ENCODE measurements around the gene AMDHD2.
A peak's percentile ranks its signal among the peaks of the same experiment; 100 is the strongest.

The AMDHD2 gene

DNA sequence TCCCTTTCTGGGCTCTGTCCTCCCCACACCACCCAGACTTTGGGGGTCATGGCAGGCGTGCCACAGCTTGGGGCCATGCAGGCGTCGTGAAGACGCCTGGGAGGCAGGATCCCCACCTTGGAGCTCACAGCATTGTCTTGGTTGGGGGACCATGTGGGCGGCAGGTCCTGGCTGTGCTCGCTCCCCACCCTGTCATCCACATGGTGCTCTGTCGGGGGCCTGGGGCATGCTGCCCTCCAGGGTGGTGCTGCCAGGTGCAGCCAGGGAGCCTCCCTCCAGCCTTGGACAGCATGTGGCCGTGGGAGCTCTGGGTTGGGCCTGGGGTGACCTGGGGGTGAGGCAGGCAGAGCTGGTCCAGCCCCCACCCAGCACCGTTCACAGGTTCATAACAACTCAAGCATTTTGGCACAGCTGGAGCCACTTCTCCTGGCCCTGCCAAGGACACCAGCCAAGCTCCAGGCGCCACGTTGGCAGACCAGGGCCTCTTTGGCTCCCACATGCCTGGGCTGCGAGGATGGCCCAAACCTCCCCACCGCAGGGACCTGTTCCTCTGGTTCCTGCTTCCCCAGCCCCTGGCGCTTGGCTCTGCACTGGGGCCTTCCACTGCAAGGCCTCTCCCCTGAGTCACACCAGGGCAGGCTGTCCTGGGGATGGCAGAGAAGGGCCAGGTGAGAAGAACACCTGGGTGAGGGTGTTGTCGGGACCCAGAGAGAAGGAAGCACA, 21.5 kb upstream of the AMDHD2 start:
- Histone ChIP-seq H3K36me3 (ENCODE audit: control insufficient read depth in 4 of 4, insufficient read depth in 4 of 4, low read length in 3 of 4) (peaks cover 0 to 57% (median 33%) of the 10 kb centered on the region in 4 experiments), H3K27ac (ENCODE audit: insufficient read depth in 1 of 2, low read depth in 1 of 2, low read length in 2 of 2, poor library complexity in 1 of 2, severe bottlenecking in 2 of 2) (no peak overlapping the region), H3K27me3 (replicated peaks in 2 of 5; ENCODE audit: control insufficient read depth in 4 of 5, insufficient read depth in 5 of 5, low read length in 4 of 5) (no peaks in the 10 kb centered on the region), H3K9me3 (ENCODE audit: control extremely low read depth in 1 of 5, control insufficient read depth in 4 of 5, insufficient read depth in 2 of 5, low read depth in 1 of 5, low read length in 4 of 5) (no peaks in the 10 kb centered on the region), H3K4me1 (ENCODE audit: control extremely low read depth in 1 of 4, control insufficient read depth in 4 of 4, insufficient read depth in 4 of 4, low read length in 3 of 4) (peaks cover 0 to 22% (median 18%) of the 10 kb centered on the region in 4 experiments), H3K4me3 (ENCODE audit: control insufficient read depth in 1 of 7, extremely low read depth in 1 of 7, insufficient read depth in 4 of 7, low read depth in 2 of 7, low read length in 6 of 7) (no peak overlapping the region)
- WGBS (ENCODE audit: insufficient coverage) = 86% methylated on average over 6 of the region's 15 CpGs
- DNase-seq = no peak
- ChIA-PET POLR2A (no interaction called here), CTCF (interaction anchor here (0.7 to 1.5 kb wide), 3 partner anchors 10 to 30 kb away, joined by 3 to 7 read pairs (median 4); no protein-coding TSS in a partner anchor)

DNA sequence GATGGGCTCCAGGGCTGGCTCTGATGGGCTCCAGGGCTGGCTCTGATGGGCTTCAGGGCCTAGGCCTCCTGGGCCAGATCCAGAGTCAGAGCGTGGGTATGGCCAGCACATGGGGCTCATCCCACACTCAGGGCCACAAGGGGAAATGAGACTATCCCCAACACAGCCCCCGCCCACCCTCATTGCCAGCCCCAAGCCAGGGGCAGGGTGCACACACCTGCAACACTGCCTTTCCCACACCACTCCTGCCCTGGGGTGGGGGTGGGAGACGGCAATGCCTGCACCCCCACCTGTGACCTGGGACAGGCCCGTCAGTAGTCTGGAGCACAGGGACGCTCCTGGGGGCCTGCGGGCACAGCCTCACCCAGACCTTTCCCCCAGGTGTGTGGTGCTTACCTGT, 20.7 kb upstream of the AMDHD2 start:
- DNase-seq = no peak
- Histone ChIP-seq H3K27ac (ENCODE audit: insufficient read depth in 1 of 2, low read depth in 1 of 2, low read length in 2 of 2, poor library complexity in 1 of 2, severe bottlenecking in 2 of 2) (no peak overlapping the region), H3K36me3 (ENCODE audit: control insufficient read depth in 4 of 4, insufficient read depth in 4 of 4, low read length in 3 of 4) (peaks cover 0 to 56% (median 33%) of the 10 kb centered on the region in 4 experiments), H3K4me1 (ENCODE audit: control extremely low read depth in 1 of 4, control insufficient read depth in 4 of 4, insufficient read depth in 4 of 4, low read length in 3 of 4) (peaks cover 0 to 22% (median 18%) of the 10 kb centered on the region in 4 experiments), H3K27me3 (replicated peaks in 2 of 5; ENCODE audit: control insufficient read depth in 4 of 5, insufficient read depth in 5 of 5, low read length in 4 of 5) (no peaks in the 10 kb centered on the region), H3K4me3 (ENCODE audit: control insufficient read depth in 1 of 7, extremely low read depth in 1 of 7, insufficient read depth in 4 of 7, low read depth in 2 of 7, low read length in 6 of 7) (no peak overlapping the region), H3K9me3 (ENCODE audit: control extremely low read depth in 1 of 5, control insufficient read depth in 4 of 5, insufficient read depth in 2 of 5, low read depth in 1 of 5, low read length in 4 of 5) (no peaks in the 10 kb centered on the region)
- ChIA-PET CTCF (interaction anchor here (0.8 to 4.2 kb wide), 5 partner anchors 10 to 70 kb away, joined by 3 to 42 read pairs (median 4); partner anchors contain the start of gene CCNF), POLR2A (no interaction called here)
- 100% methylated on average over 3 of the region's 6 CpGs for WGBS (ENCODE audit: insufficient coverage)

DNA sequence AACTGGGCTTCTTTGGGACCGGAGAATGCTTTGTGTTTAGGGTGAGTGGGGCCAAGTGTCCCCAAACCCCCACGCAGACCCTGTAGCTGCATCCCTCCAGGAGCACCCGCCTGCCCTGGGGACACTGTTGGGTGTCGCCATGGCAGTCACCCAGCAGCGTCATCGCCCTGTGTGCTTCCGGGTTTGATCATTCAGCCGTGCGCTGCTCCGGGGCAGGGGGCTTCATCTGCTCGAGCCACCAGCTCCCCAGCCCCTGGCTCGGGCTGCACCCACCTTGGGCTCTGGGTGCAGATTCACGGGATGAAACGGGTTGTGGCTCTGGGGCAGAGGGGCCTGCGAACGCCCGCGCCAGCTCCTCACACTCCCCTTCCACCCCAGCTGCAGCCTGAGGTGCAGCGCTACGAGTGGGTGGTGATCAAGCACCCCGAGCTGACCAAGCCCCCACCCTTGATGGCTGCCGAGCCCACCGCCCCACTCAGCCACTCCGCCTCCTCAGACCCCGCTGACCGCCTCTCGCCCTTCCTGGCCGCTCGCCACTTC, 20.2 kb upstream of the AMDHD2 start:
- peaks cover 0 to 22% (median 18%) of the 10 kb centered on the region in 4 experiments for H3K4me1 ChIP-seq (ENCODE audit: control extremely low read depth in 1 of 4, control insufficient read depth in 4 of 4, insufficient read depth in 4 of 4, low read length in 3 of 4)
- POLR2A ChIA-PET = no interaction called here

DNA sequence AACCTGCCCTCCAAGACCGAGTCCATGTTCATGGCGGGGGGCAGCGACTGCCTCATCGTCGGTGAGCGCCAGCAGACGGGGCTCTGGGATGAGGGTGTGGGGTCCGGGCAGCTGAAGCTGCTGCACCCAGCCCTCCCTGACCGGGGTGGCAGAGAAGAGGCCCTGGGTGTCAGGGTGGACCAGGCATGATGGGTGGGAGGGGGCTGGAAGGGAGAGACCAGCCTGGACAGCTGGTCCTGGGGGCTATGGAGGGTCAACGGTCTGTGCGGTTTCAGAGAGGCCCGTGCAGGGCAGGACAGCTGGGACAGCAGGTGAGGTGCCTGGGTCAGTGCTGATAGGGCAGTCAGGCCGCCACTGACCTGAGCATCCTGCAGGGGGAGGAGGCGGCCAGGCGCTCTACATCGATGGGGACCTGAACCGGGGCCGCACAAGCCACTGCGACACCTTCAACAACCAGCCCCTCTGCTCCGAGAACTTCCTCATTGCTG, 19.7 kb upstream of the AMDHD2 start:
- Histone ChIP-seq H3K27me3 (replicated peaks in 2 of 5; ENCODE audit: control insufficient read depth in 4 of 5, insufficient read depth in 5 of 5, low read length in 4 of 5) (no peaks in the 10 kb centered on the region), H3K27ac (ENCODE audit: insufficient read depth in 1 of 2, low read depth in 1 of 2, low read length in 2 of 2, poor library complexity in 1 of 2, severe bottlenecking in 2 of 2) (no peak overlapping the region), H3K4me1 (ENCODE audit: control extremely low read depth in 1 of 4, control insufficient read depth in 4 of 4, insufficient read depth in 4 of 4, low read length in 3 of 4) (peaks cover 0 to 22% (median 18%) of the 10 kb centered on the region in 4 experiments), H3K9me3 (ENCODE audit: control extremely low read depth in 1 of 5, control insufficient read depth in 4 of 5, insufficient read depth in 2 of 5, low read depth in 1 of 5, low read length in 4 of 5) (no peaks in the 10 kb centered on the region), H3K4me3 (ENCODE audit: control insufficient read depth in 1 of 7, extremely low read depth in 1 of 7, insufficient read depth in 4 of 7, low read depth in 2 of 7, low read length in 6 of 7) (no peak overlapping the region), H3K36me3 (ENCODE audit: control insufficient read depth in 4 of 4, insufficient read depth in 4 of 4, low read length in 3 of 4) (peaks cover 0 to 56% (median 33%) of the 10 kb centered on the region in 4 experiments)
- ChIA-PET POLR2A (interaction anchor here (1.4 kb wide), 1 partner anchor 345 kb away, joined by 3 read pairs; the partner anchor contains the start of gene TRAF7), CTCF (interaction anchor here (0.6 to 4.2 kb wide), 18 partner anchors 9 to 493 kb away, joined by 3 to 42 read pairs (median 6); partner anchors contain the start of genes AMDHD2, ATP6V0C, CCNF and TBC1D24)
- 90% methylated on average over 12 of the region's 20 CpGs for WGBS (ENCODE audit: insufficient coverage)
- no peak for DNase-seq

More for the DNA sequence above, 20.2 kb upstream of the AMDHD2 start:
- no peaks in the 10 kb centered on the region for H3K27me3 ChIP-seq (replicated peaks in 2 of 5; ENCODE audit: control insufficient read depth in 4 of 5, insufficient read depth in 5 of 5, low read length in 4 of 5)
- 93% methylated on average over 29 of the region's 29 CpGs for WGBS (ENCODE audit: insufficient coverage)
- CTCF ChIA-PET = interaction anchor here (0.8 to 4.2 kb wide), 10 partner anchors 10 to 492 kb away, joined by 3 to 42 read pairs (median 5); partner anchors contain the start of genes CCNF, TBC1D24 and TEDC2
- DNase-seq = no peak
- no peak overlapping the region for H3K27ac ChIP-seq (ENCODE audit: insufficient read depth in 1 of 2, low read depth in 1 of 2, low read length in 2 of 2, poor library complexity in 1 of 2, severe bottlenecking in 2 of 2)
- H3K9me3 ChIP-seq (ENCODE audit: control extremely low read depth in 1 of 5, control insufficient read depth in 4 of 5, insufficient read depth in 2 of 5, low read depth in 1 of 5, low read length in 4 of 5) = no peaks in the 10 kb centered on the region
- H3K4me3 ChIP-seq (ENCODE audit: control insufficient read depth in 1 of 7, extremely low read depth in 1 of 7, insufficient read depth in 4 of 7, low read depth in 2 of 7, low read length in 6 of 7) = no peak overlapping the region
- H3K36me3 ChIP-seq (ENCODE audit: control insufficient read depth in 4 of 4, insufficient read depth in 4 of 4, low read length in 3 of 4) = peaks cover 0 to 56% (median 33%) of the 10 kb centered on the region in 4 experiments

DNA sequence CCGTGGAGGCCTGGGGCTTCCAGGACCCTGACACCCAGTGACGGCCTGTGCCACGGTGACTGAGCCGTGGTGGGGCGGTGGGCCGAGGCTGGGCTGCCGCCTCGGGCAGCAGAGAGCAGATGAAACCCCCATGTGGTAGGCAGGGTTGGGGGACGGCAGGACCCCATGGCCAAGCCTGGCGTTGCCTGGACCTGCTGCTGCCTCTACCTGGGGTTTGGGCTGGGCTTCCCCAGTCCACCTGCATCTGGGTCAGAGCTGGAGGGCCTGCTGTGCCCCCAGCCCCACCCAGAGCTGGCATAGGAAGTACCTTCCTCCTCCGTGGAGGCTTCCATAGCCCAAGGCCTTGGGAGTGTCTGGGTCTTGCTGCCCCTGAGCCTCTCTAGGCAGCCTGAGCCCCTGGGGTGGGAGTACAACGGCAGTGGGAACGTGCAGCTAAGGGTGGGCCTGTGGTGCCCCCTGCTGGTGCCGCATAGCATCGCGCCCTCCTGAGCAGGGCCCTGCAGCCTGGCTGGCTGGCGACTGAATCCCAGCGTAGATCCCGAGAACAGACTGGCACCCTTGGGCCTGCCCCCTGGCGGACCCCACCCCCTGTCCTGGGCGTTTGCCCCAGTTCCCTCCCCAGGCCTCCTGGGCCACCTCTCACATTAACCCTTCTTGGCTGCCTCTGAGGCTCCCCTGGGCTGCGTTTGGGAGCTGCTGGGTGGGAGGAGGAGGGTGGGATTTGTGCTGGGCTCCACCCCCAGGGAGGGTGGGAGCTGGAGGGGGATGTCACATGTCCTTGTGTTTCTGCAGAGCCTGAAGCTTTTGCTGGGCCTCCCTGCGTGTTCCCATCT, 19.0 kb upstream of the AMDHD2 start:
- H3K27ac ChIP-seq (ENCODE audit: insufficient read depth in 1 of 2, low read depth in 1 of 2, low read length in 2 of 2, poor library complexity in 1 of 2, severe bottlenecking in 2 of 2) = no peak overlapping the region
- no peaks in the 10 kb centered on the region for H3K27me3 ChIP-seq (replicated peaks in 2 of 5; ENCODE audit: control insufficient read depth in 4 of 5, insufficient read depth in 5 of 5, low read length in 4 of 5)
- WGBS (ENCODE audit: insufficient coverage) = 36% methylated on average over 16 of the region's 23 CpGs
- peaks cover 0 to 25% (median 18%) of the 10 kb centered on the region in 4 experiments for H3K4me1 ChIP-seq (ENCODE audit: control extremely low read depth in 1 of 4, control insufficient read depth in 4 of 4, insufficient read depth in 4 of 4, low read length in 3 of 4)
- no peaks in the 10 kb centered on the region for H3K9me3 ChIP-seq (ENCODE audit: control extremely low read depth in 1 of 5, control insufficient read depth in 4 of 5, insufficient read depth in 2 of 5, low read depth in 1 of 5, low read length in 4 of 5)
- ChIA-PET CTCF (interaction anchor here (0.6 to 4.2 kb wide), 25 partner anchors 9 to 493 kb away, joined by 3 to 42 read pairs (median 5); partner anchors contain the start of genes ABCA3, AMDHD2, ATP6V0C and CCNF), POLR2A (interaction anchor here (0.6 to 1.4 kb wide), 5 partner anchors 14 to 1853 kb away, joined by 3 to 4 read pairs (median 3); partner anchors contain the start of gene TRAF7)
- peak; percentile 82 to 91 (median 89) for DNase-seq
- H3K36me3 ChIP-seq (ENCODE audit: control insufficient read depth in 4 of 4, insufficient read depth in 4 of 4, low read length in 3 of 4) = peaks cover 0 to 52% (median 30%) of the 10 kb centered on the region in 4 experiments
- H3K4me3 ChIP-seq (ENCODE audit: control insufficient read depth in 1 of 7, extremely low read depth in 1 of 7, insufficient read depth in 4 of 7, low read depth in 2 of 7, low read length in 6 of 7) = peak overlapping the region in 4 of 7 experiments; percentile 10 to 68 (median 54)
